H9 (cell line): ENCODE results near the gene CTNNAL1. TPM values are rescaled to one million over a fixed set of nuclear protein-coding genes. Genes with fewer than 3 reads are reported as not detected.

Experiments used
- DNase-seq: peaks from one replicate; pipeline ENCODE4 v3.0.0-alpha.2; 2017
- H2AFZ ChIP-seq: one replicate; pipeline ENCODE4 v1.6.1; 2013; ENCODE audit warnings: mild to moderate bottlenecking, low read length, control low read depth, moderate library complexity
- H2AK5ac ChIP-seq: 2 replicates; pipeline ENCODE4 v1.6.1; 2013; ENCODE audit warnings: low read length, control low read depth, mixed read lengths; ENCODE audit not compliant: insufficient read length
- H2BK120ac ChIP-seq: one replicate; pipeline ENCODE4 v1.6.1; 2013; ENCODE audit warnings: low read depth, mild to moderate bottlenecking, low read length, control low read depth, inconsistent platforms; ENCODE audit not compliant: poor library complexity, severe bottlenecking
- H2BK12ac ChIP-seq: 2 replicates; pipeline ENCODE4 v1.6.1; 2013; ENCODE audit warnings: low read length, control low read depth, mixed read lengths, low read depth; ENCODE audit not compliant: insufficient read length
- H2BK15ac ChIP-seq: 2 replicates; pipeline ENCODE4 v1.6.1; 2013; ENCODE audit warnings: low read depth, low read length, control low read depth
- H2BK20ac ChIP-seq: one replicate; pipeline ENCODE4 v1.6.1; 2013; ENCODE audit warnings: low read depth, mild to moderate bottlenecking, low read length, control low read depth, inconsistent platforms; ENCODE audit not compliant: poor library complexity, severe bottlenecking
- H2BK5ac ChIP-seq: 2 replicates; pipeline ENCODE4 v1.6.1; 2013; ENCODE audit warnings: low read length, control low read depth, mixed read lengths; ENCODE audit not compliant: insufficient read length
- H3K14ac ChIP-seq: 2 replicates; pipeline ENCODE4 v1.6.1; 2013; ENCODE audit warnings: low read length, control low read depth; ENCODE audit not compliant: insufficient read depth
- H3K18ac ChIP-seq: 2 replicates; pipeline ENCODE4 v1.6.1; 2013; ENCODE audit warnings: low read depth, mild to moderate bottlenecking, mixed read lengths, low read length, control low read depth; ENCODE audit not compliant: insufficient read length
- H3K23ac ChIP-seq: 2 replicates; pipeline ENCODE4 v1.6.1; 2013; ENCODE audit warnings: low read length, control low read depth, mixed read lengths, low read depth; ENCODE audit not compliant: insufficient read length
- H3K23me2 ChIP-seq: 2 replicates; pipeline ENCODE4 v1.6.1; 2013; ENCODE audit warnings: low read depth, mild to moderate bottlenecking, mixed read lengths, low read length, control low read depth; ENCODE audit not compliant: insufficient read length, poor library complexity, severe bottlenecking
- H3K27ac ChIP-seq: 2 replicates; pipeline ENCODE4 v1.5.1; 2013; ENCODE audit warnings: low read length, control low read depth, mixed read lengths, low read depth; ENCODE audit not compliant: insufficient read length
- H3K27me3 ChIP-seq: 2 replicates; pipeline ENCODE4 v1.6.1; 2013; ENCODE audit warnings: low read length, control low read depth, inconsistent platforms; ENCODE audit not compliant: insufficient read depth
- H3K4ac ChIP-seq: 2 replicates; pipeline ENCODE4 v1.6.1; 2013; ENCODE audit warnings: low read depth, mild to moderate bottlenecking, control low read depth, inconsistent platforms, low read length, moderate library complexity
- H3K4me1 ChIP-seq: 2 replicates; pipeline ENCODE4 v1.6.1; 2013; ENCODE audit warnings: low read length, control low read depth, inconsistent platforms; ENCODE audit not compliant: insufficient read depth
- H3K4me2 ChIP-seq: 2 replicates; pipeline ENCODE4 v1.6.1; 2013; ENCODE audit warnings: low read length, control low read depth, mixed read lengths; ENCODE audit not compliant: insufficient read length, insufficient read depth
- H3K56ac ChIP-seq: 2 replicates; pipeline ENCODE4 v1.6.1; 2013; ENCODE audit warnings: low read depth, mild to moderate bottlenecking, mixed read lengths, low read length, control low read depth; ENCODE audit not compliant: insufficient read length
- H3K79me1 ChIP-seq: 2 replicates; pipeline ENCODE4 v1.6.1; 2013; ENCODE audit warnings: low read depth, mild to moderate bottlenecking, moderate library complexity, low read length, control low read depth, inconsistent platforms; ENCODE audit not compliant: insufficient read depth, poor library complexity, severe bottlenecking
- H3K79me2 ChIP-seq: 2 replicates; pipeline ENCODE4 v1.6.1; 2013; ENCODE audit warnings: low read length, control low read depth, inconsistent platforms; ENCODE audit not compliant: insufficient read depth
- H3K9ac ChIP-seq: 2 replicates; pipeline ENCODE4 v1.6.1; 2013; ENCODE audit warnings: low read length, control low read depth, mixed read lengths; ENCODE audit not compliant: insufficient read length; ENCODE audit errors: extremely low read depth
- H3K9me3 ChIP-seq: one replicate; pipeline ENCODE4 v1.6.1; 2013; ENCODE audit warnings: low read depth, low read length, inconsistent platforms; ENCODE audit not compliant: control insufficient read depth
- H3T11ph ChIP-seq: one replicate; pipeline ENCODE4 v1.6.1; 2013; ENCODE audit warnings: mild to moderate bottlenecking, low read length, control low read depth, inconsistent platforms
- H4K20me1 ChIP-seq: one replicate; pipeline ENCODE4 v1.6.1; 2013; ENCODE audit not compliant: control insufficient read depth, insufficient read length, insufficient read depth
- H4K5ac ChIP-seq: 2 replicates; pipeline ENCODE4 v1.6.1; 2013; ENCODE audit warnings: low read depth, mild to moderate bottlenecking, mixed read lengths, low read length, control low read depth; ENCODE audit not compliant: insufficient read length
- H4K8ac ChIP-seq: replicated peaks from 2 replicates; pipeline ENCODE4 v1.6.1; 2013; ENCODE audit warnings: low read length, control low read depth, mixed read lengths, low read depth; ENCODE audit not compliant: insufficient read length
- H4K91ac ChIP-seq: 2 replicates; pipeline ENCODE4 v1.6.1; 2013; ENCODE audit warnings: low read depth, mild to moderate bottlenecking, moderate library complexity, mixed read lengths, low read length, control low read depth; ENCODE audit not compliant: insufficient read length
- H3K27ac Mint-ChIP-seq, 3 experiments: 2 replicates in 2 of 3; 3 replicates in 1 of 3; pipeline ENCODE4 v1.8.0; 2020 to 2021; ENCODE audit warnings: mixed read lengths in 3 of 3, mild to moderate bottlenecking in 1 of 3, moderate library complexity in 1 of 3
- H3K27me3 Mint-ChIP-seq: 2 replicates; pipeline ENCODE4 v1.8.0; 2021; ENCODE audit warnings: low read depth, mild to moderate bottlenecking, moderate library complexity, mixed read lengths
- H3K36me3 Mint-ChIP-seq, 3 experiments: 2 replicates in 2 of 3; 3 replicates in 1 of 3; pipeline ENCODE4 v1.8.0; 2020 to 2021; ENCODE audit warnings: low read depth in 3 of 3, mixed read lengths in 3 of 3; ENCODE audit not compliant: insufficient read depth in 1 of 3
- H3K4me1 Mint-ChIP-seq, 2 experiments: 2 replicates each; pipeline ENCODE4 v1.8.0; 2020; ENCODE audit warnings: mixed read lengths in 2 of 2
- H3K4me3 Mint-ChIP-seq, 2 experiments: 2 replicates in 1 of 2; 3 replicates in 1 of 2; pipeline ENCODE4 v1.8.0; 2020 to 2021; ENCODE audit warnings: mild to moderate bottlenecking in 2 of 2, mixed read lengths in 2 of 2, moderate library complexity in 1 of 2
- H3K9me3 Mint-ChIP-seq, 2 experiments: 2 replicates in 1 of 2; 3 replicates in 1 of 2; pipeline ENCODE4 v1.8.0; 2020; ENCODE audit warnings: mild to moderate bottlenecking in 2 of 2, mixed read lengths in 2 of 2, moderate library complexity in 1 of 2
- WGBS: extraction: QIAGEN DNeasy Blood & Tissue Kit; methylation state at CpG from one replicate; pipeline ENCODE4 v1.1.7; 2013; ENCODE audit warnings: missing lambda C conversion rate, low lambda C conversion rate, mixed read lengths; ENCODE audit not compliant: insufficient read length; ENCODE audit errors: extremely low coverage; 5-methylcytosine and 5-hydroxymethylcytosine counted together
- total RNA-seq: library from RNA; stranded (reverse); gene quantifications from 2 replicates; pipeline ENCODE4 v1.2.1, GENCODE V29; 2021
- TF ChIP-seq, protein P1 (sequence below): fragments of 200-600 bp; sonication (generic); conservative IDR thresholded peaks from 3 replicates; pipeline ENCODE4 v1.8.0; 2021; ENCODE audit warnings: antibody characterized with exemption, mild to moderate bottlenecking

CTNNAL1 gene
- total RNA-seq, 1 experiment from 2014 or later: 52.9 TPM

DNA sequence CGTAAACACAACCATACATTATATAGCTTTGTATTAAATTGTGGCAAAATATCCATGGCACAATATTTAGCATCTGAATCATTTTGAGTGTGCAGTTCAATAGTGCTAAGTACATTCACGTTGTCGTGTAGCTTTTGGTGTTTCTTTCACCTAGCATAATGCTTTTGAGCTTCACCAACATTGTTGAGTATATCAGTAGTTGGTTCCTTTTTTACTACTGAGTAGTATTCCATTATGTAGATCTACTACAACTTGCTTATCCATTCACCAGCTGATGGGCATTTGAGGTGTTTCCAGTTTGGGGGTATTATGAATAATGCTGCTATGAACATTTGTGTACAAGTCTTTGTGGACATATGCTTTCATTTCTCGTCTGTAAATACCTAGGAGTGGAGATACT, 27.3 kb upstream of the CTNNAL1 start:
- Histone ChIP-seq H3K23me2 (no peaks in the 10 kb centered on the region), H4K5ac (no peak overlapping the region), H3K4me1 (no peaks in the 10 kb centered on the region), H3K9me3 (no peaks in the 10 kb centered on the region), H2AK5ac (no peak overlapping the region), H3K4ac (no peak overlapping the region), H3K79me2 (no peaks in the 10 kb centered on the region), H2BK120ac (no peak overlapping the region), H3K23ac (no peak overlapping the region), H3T11ph (no peak overlapping the region), H3K27ac (no peak overlapping the region), H3K79me1 (no peaks in the 10 kb centered on the region), H4K20me1 (no peaks in the 10 kb centered on the region), H2BK5ac (no peak overlapping the region), H2AFZ (no peak overlapping the region), H3K18ac (no peak overlapping the region), H4K91ac (no peak overlapping the region), H2BK12ac (no peak overlapping the region), H3K14ac (no peak overlapping the region), H3K4me2 (no peak overlapping the region), H3K56ac (no peak overlapping the region), H2BK15ac (no peak overlapping the region), H4K8ac (no peak overlapping the region), H3K9ac (no peak overlapping the region), H2BK20ac (no peak overlapping the region), H3K27me3 (no peaks in the 10 kb centered on the region)
- no peaks in the 10 kb centered on the region for H3K4me1 Mint-ChIP-seq
- no peaks in the 10 kb centered on the region; the same call in 1 of the 2 replicates for H3K27me3 Mint-ChIP-seq
- H3K4me3 Mint-ChIP-seq: no peak overlapping the region
- peaks cover 21 to 60% (median 48%) of the 10 kb centered on the region in 3 experiments; a peak in 6 of 7 replicates for H3K36me3 Mint-ChIP-seq
- H3K27ac Mint-ChIP-seq: no peak overlapping the region
- TF ChIP-seq, protein P1, sequence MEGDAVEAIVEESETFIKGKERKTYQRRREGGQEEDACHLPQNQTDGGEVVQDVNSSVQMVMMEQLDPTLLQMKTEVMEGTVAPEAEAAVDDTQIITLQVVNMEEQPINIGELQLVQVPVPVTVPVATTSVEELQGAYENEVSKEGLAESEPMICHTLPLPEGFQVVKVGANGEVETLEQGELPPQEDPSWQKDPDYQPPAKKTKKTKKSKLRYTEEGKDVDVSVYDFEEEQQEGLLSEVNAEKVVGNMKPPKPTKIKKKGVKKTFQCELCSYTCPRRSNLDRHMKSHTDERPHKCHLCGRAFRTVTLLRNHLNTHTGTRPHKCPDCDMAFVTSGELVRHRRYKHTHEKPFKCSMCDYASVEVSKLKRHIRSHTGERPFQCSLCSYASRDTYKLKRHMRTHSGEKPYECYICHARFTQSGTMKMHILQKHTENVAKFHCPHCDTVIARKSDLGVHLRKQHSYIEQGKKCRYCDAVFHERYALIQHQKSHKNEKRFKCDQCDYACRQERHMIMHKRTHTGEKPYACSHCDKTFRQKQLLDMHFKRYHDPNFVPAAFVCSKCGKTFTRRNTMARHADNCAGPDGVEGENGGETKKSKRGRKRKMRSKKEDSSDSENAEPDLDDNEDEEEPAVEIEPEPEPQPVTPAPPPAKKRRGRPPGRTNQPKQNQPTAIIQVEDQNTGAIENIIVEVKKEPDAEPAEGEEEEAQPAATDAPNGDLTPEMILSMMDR: no peak
- WGBS: no CpG with 5 or more reads among the region's 4 CpGs
- H3K9me3 Mint-ChIP-seq: no peaks in the 10 kb centered on the region
- DNase-seq: no peak
